Measurements from ENCODE around the gene LRRC52.

GRCh38 chr1:165603810-165604209, 60.0 kb downstream of the LRRC52 start:
- TF ChIP-seq KDM1A (IDR thresholded peaks at IDR 0.05; ENCODE audit: borderline replicate concordance, low read length): no peak
- no peak for TF ChIP-seq TBP (IDR thresholded peaks at IDR 0.05; ENCODE audit: low read depth, low read length)
- TF ChIP-seq CTCF (IDR thresholded peaks at IDR 0.05; ENCODE audit: control extremely low read depth in 1 of 3, insufficient read depth in 1 of 3, low read depth in 1 of 3, low read length in 3 of 3): no peak
- no peak for TF ChIP-seq CHD1 (IDR thresholded peaks at IDR 0.05; ENCODE audit: low read depth, low read length)
- no peak for TF ChIP-seq SRF (IDR thresholded peaks at IDR 0.05; ENCODE audit: low read depth, low read length)
- TF ChIP-seq POLR2A (IDR thresholded peaks at IDR 0.05; ENCODE audit: control extremely low read depth in 1 of 2, low read depth in 2 of 2, low read length in 2 of 2): no peak
- no peak for TF ChIP-seq EP300 (IDR thresholded peaks at IDR 0.05; ENCODE audit: borderline replicate concordance in 1 of 2, low read depth in 2 of 2, low read length in 2 of 2)
